ENCODE results near the gene MXRA7. TPM values are rescaled to one million over a fixed set of nuclear protein-coding genes. Genes with fewer than 3 reads are reported as not detected.

MXRA7 gene
- total and polyA plus RNA-seq, 2 of the 4 experiments (the other 2 are of a cell fraction), result 168 to 231 TPM

DNA sequence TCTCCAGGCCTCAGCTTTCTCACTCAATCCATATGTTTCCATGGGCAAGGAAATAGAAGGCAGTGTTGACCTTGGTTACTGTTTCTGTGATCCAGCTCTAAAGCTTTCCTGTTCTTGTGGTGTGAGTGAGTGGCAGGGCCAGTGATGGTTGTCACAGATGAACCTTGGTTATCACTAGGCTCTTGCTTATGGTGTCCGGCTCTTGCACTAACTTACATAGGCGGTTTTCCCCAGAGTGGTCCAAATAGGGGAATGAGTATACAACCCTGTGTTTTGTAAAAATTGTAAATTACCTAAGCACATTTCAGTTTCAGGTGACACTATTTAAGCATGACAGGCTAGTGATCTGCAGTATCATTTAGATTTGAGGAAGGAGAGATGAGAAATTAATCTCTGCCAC lies 34.0 kb upstream of the MXRA7 start:
- ATAC-seq (ENCODE audit: low read depth) (no peak), DNase-seq (no peak)
- Histone ChIP-seq H2AK5ac (ENCODE audit: low read depth, low read length) (no peak overlapping the region), H4K91ac (ENCODE audit: insufficient read depth, low read depth, low read length) (no peak overlapping the region), H3K4me3 (ENCODE audit: insufficient read depth, low read depth, low read length) (no peak overlapping the region), H3K23ac (ENCODE audit: low read depth, low read length) (no peak overlapping the region), H2BK15ac (ENCODE audit: low read depth, low read length) (no peak overlapping the region), H3K79me1 (ENCODE audit: low read depth in 1 of 2, low read length in 2 of 2) (peaks cover 3 to 7% of the 10 kb centered on the region in 2 experiments; a peak in 2 of 4 replicates), H3K18ac (ENCODE audit: low read depth, low read length) (no peak overlapping the region), H3K9me3 (ENCODE audit: control insufficient read depth, insufficient read depth, low read length) (no peaks in the 10 kb centered on the region; the same call in 1 of the 2 replicates), H3K27ac (ENCODE audit: insufficient read depth, low read length) (no peak overlapping the region), H3K14ac (replicated peaks; ENCODE audit: low read depth, low read length) (no peak overlapping the region), H4K20me1 (ENCODE audit: insufficient read depth, low read length) (no peaks in the 10 kb centered on the region), H4K5ac (ENCODE audit: low read depth, low read length) (no peak overlapping the region), H3K4ac (ENCODE audit: low read depth, low read length) (no peak overlapping the region), H2BK120ac (ENCODE audit: low read depth, low read length) (no peak overlapping the region), H3K9ac (ENCODE audit: low read depth, low read length) (no peak overlapping the region), H3K56ac (ENCODE audit: extremely low read depth, insufficient read depth, low read length) (no peak overlapping the region), H2BK5ac (ENCODE audit: low read depth, low read length, poor library complexity, severe bottlenecking) (no peak overlapping the region), H4K8ac (ENCODE audit: low read depth in 2 of 2, low read length in 2 of 2) (no peak overlapping the region), H2AFZ (replicated peaks; ENCODE audit: low read length, poor library complexity) (no peak overlapping the region), H3K4me2 (ENCODE audit: low read depth, low read length) (no peak overlapping the region), H3K27me3 (ENCODE audit: control insufficient read depth, insufficient read depth, low read length) (no peaks in the 10 kb centered on the region), H3K9me1 (ENCODE audit: insufficient read depth, low read length) (peaks cover 4% of the 10 kb centered on the region; the same call in 1 of the 2 replicates), H3K4me1 (ENCODE audit: control insufficient read depth, insufficient read depth, low read length) (no peaks in the 10 kb centered on the region), H2BK20ac (ENCODE audit: low read depth, low read length) (no peak overlapping the region), H3K36me3 (ENCODE audit: control insufficient read depth, insufficient read depth, low read length) (peaks cover 26% of the 10 kb centered on the region), H2AK9ac (replicated peaks; ENCODE audit: low read depth, low read length, poor library complexity) (no peak overlapping the region)
- BruUV-seq (replicated peaks), result no TSS peak
- intact Hi-C loops (cut with micrococcal nuclease), result no loop called here
- WGBS, 2 experiments (ENCODE audit: extremely low coverage in 2 of 2, insufficient read length in 1 of 2), result no CpG with 5 or more reads among the region's 2 CpGs
- TF ChIP-seq MAZ (IDR thresholded peaks at IDR 0.05; ENCODE audit: borderline replicate concordance, low read depth, low read length) (no peak), RAD21 (IDR thresholded peaks at IDR 0.05; ENCODE audit: low read length) (no peak), MAFK (IDR thresholded peaks at IDR 0.05; ENCODE audit: low read depth, low read length) (no peak), RFX5 (IDR thresholded peaks at IDR 0.05; ENCODE audit: low read depth, low read length) (no peak), RCOR1 (IDR thresholded peaks at IDR 0.05; ENCODE audit: insufficient replicate concordance, low read length) (no peak), CEBPB (IDR thresholded peaks at IDR 0.05; ENCODE audit: low read depth, low read length) (no peak), MXI1 (IDR thresholded peaks at IDR 0.05; ENCODE audit: borderline replicate concordance, low read depth, low read length) (no peak), BHLHE40 (IDR thresholded peaks at IDR 0.05; ENCODE audit: low read depth, low read length) (no peak), SMC3 (IDR thresholded peaks at IDR 0.05; ENCODE audit: low read depth, low read length) (no peak), FOS (IDR thresholded peaks at IDR 0.05; ENCODE audit: low read depth, low read length) (no peak), POLR2A (IDR thresholded peaks at IDR 0.05; ENCODE audit: low read depth, low read length) (no peak), CHD1 (IDR thresholded peaks at IDR 0.05; ENCODE audit: low read depth, low read length) (no peak), NFE2L2 (IDR thresholded peaks at IDR 0.05; ENCODE audit: low read depth, low read length) (no peak)
- TF ChIP-seq, protein P1, sequence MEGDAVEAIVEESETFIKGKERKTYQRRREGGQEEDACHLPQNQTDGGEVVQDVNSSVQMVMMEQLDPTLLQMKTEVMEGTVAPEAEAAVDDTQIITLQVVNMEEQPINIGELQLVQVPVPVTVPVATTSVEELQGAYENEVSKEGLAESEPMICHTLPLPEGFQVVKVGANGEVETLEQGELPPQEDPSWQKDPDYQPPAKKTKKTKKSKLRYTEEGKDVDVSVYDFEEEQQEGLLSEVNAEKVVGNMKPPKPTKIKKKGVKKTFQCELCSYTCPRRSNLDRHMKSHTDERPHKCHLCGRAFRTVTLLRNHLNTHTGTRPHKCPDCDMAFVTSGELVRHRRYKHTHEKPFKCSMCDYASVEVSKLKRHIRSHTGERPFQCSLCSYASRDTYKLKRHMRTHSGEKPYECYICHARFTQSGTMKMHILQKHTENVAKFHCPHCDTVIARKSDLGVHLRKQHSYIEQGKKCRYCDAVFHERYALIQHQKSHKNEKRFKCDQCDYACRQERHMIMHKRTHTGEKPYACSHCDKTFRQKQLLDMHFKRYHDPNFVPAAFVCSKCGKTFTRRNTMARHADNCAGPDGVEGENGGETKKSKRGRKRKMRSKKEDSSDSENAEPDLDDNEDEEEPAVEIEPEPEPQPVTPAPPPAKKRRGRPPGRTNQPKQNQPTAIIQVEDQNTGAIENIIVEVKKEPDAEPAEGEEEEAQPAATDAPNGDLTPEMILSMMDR (conservative IDR thresholded peaks at IDR 0.05; ENCODE audit: low read depth, low read length), result no peak
- TF ChIP-seq, protein P2, sequence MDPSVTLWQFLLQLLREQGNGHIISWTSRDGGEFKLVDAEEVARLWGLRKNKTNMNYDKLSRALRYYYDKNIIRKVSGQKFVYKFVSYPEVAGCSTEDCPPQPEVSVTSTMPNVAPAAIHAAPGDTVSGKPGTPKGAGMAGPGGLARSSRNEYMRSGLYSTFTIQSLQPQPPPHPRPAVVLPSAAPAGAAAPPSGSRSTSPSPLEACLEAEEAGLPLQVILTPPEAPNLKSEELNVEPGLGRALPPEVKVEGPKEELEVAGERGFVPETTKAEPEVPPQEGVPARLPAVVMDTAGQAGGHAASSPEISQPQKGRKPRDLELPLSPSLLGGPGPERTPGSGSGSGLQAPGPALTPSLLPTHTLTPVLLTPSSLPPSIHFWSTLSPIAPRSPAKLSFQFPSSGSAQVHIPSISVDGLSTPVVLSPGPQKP (IDR thresholded peaks at IDR 0.05; ENCODE audit: borderline replicate concordance, low read depth, low read length), result no peak
- TF ChIP-seq, protein P3, sequence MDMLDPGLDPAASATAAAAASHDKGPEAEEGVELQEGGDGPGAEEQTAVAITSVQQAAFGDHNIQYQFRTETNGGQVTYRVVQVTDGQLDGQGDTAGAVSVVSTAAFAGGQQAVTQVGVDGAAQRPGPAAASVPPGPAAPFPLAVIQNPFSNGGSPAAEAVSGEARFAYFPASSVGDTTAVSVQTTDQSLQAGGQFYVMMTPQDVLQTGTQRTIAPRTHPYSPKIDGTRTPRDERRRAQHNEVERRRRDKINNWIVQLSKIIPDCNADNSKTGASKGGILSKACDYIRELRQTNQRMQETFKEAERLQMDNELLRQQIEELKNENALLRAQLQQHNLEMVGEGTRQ (IDR thresholded peaks at IDR 0.05; ENCODE audit: low read depth, low read length), result no peak
- dilution Hi-C loops (cut with HindIII; ENCODE audit: low sequenced_read_pairs, unreplicated experiment), result no loop called here
- ChIA-PET POLR2A (ENCODE audit: unreplicated experiment) (no interaction called here), CTCF (no interaction called here)
- in situ Hi-C loops (cut with MboI; ENCODE audit: low sequenced_read_pairs), result no loop called here

Data from IMR-90 (cell line).